Adipocyte (in vitro differentiated cells): ENCODE measurements around the gene RNF103.
A peak's percentile ranks its signal among the peaks of the same experiment; 100 is the strongest.

ENCODE experiments used
- DNase-seq: peaks from one replicate; pipeline ENCODE4 v3.0.0-alpha.2; 2015; ENCODE audit warnings: low read depth
- H3K27me3 ChIP-seq: replicated peaks from 2 replicates; pipeline ENCODE4 v1.7.0; 2013; ENCODE audit warnings: mild to moderate bottlenecking, low read length, moderate library complexity; ENCODE audit not compliant: control insufficient read depth, insufficient read depth
- H3K36me3 ChIP-seq: 2 replicates; pipeline ENCODE4 v1.7.0; 2013; ENCODE audit warnings: low read length, mild to moderate bottlenecking, moderate library complexity; ENCODE audit not compliant: control insufficient read depth, insufficient read depth, severe bottlenecking
- H3K4me1 ChIP-seq: 2 replicates; pipeline ENCODE4 v1.7.0; 2013; ENCODE audit warnings: mild to moderate bottlenecking, low read length, moderate library complexity; ENCODE audit not compliant: control insufficient read depth, insufficient read depth
- H3K4me3 ChIP-seq: 2 replicates; pipeline ENCODE4 v1.7.0; 2013; ENCODE audit warnings: mild to moderate bottlenecking, low read length, moderate library complexity
- H3K9ac ChIP-seq: 2 replicates; pipeline ENCODE4 v1.7.0; 2013; ENCODE audit warnings: mild to moderate bottlenecking, low read length, moderate library complexity
- H3K9me3 ChIP-seq: 2 replicates; pipeline ENCODE4 v1.7.0; 2013; ENCODE audit warnings: mild to moderate bottlenecking, low read length, moderate library complexity; ENCODE audit not compliant: control insufficient read depth

RNF103 gene

GRCh38 chr2:86563650-86564061 is 60.0 kb downstream of the RNF103 start:
- no peaks in the 10 kb centered on the region for H3K36me3 ChIP-seq
- no peaks in the 10 kb centered on the region for H3K27me3 ChIP-seq
- H3K9me3 ChIP-seq, result no peaks in the 10 kb centered on the region
- H3K9ac ChIP-seq, result peak overlapping the region; percentile 100
- no peak for DNase-seq
- peak overlapping the region; percentile 98 for H3K4me3 ChIP-seq
- peaks cover 20% of the 10 kb centered on the region for H3K4me1 ChIP-seq

GRCh38 chr2:86562922-86563649 is 60.6 kb downstream of the RNF103 start, which contains the start of gene CHMP3:
TSS of gene CHMP3 (minus strand) at chr2:86563443. CDS start at chr2:86563348, 95 bp downstream.
- H3K36me3 ChIP-seq, result no peaks in the 10 kb centered on the region
- peak; percentile 99 for DNase-seq
- peaks cover 25% of the 10 kb centered on the region for H3K4me1 ChIP-seq
- peak within 1 kb of the TSS; percentile 98 for H3K4me3 ChIP-seq
- H3K9me3 ChIP-seq, result no peaks in the 10 kb centered on the region
- peak within 1 kb of the TSS; percentile 100 for H3K9ac ChIP-seq
- H3K27me3 ChIP-seq, result no peaks in the 10 kb centered on the region

GRCh38 chr2:86562485-86562921 is 61.2 kb downstream of the RNF103 start:
- Histone ChIP-seq H3K9ac (peak overlapping the region; percentile 100), H3K4me1 (peaks cover 28% of the 10 kb centered on the region), H3K9me3 (no peaks in the 10 kb centered on the region), H3K36me3 (no peaks in the 10 kb centered on the region), H3K4me3 (peak overlapping the region; percentile 98), H3K27me3 (no peaks in the 10 kb centered on the region)
- DNase-seq, result no peak

GRCh38 chr2:86557836-86558235 is 65.8 kb downstream of the RNF103 start:
- Histone ChIP-seq H3K4me3 (no peak overlapping the region), H3K9ac (no peak overlapping the region), H3K27me3 (no peaks in the 10 kb centered on the region), H3K36me3 (no peaks in the 10 kb centered on the region), H3K9me3 (no peaks in the 10 kb centered on the region), H3K4me1 (peaks cover 22% of the 10 kb centered on the region)
- no peak for DNase-seq

- Histone ChIP-seq H3K4me3 (no peak overlapping the region), H3K27me3 (no peaks in the 10 kb centered on the region), H3K9ac (no peak overlapping the region), H3K36me3 (no peaks in the 10 kb centered on the region), H3K9me3 (no peaks in the 10 kb centered on the region), H3K4me1 (peaks cover 13% of the 10 kb centered on the region)
- no peak for DNase-seq
Measured at GRCh38 chr2:86556508-86556907, 67.2 kb downstream of the RNF103 start.
